ENCODE data around the gene CLEC7A.

The CLEC7A gene

DNA sequence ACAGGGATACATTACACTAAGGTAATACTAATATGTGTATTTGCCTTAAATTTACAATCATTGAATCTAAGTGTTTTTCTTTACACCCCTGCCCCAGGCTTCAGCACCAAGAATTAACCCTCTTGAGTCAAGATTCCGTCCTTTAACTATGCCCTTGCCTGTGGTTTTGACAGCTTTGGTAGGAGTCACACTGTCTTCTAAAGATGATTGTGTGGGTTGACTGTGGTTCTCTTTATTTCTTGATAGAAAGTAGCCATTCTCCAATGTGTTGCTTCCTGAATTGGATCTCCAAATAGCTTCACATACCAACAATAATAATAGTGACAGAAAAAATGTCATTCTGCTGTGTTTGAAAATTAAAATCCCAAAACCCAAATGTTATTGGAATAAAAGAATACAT is 3.6 kb downstream of the CLEC7A start:
- Histone ChIP-seq H3K9me3 (no peaks in the 10 kb centered on the region), H3K4me1 (peaks cover 9% of the 10 kb centered on the region), H3K36me3 (replicated peaks) (no peaks in the 10 kb centered on the region), H3K4me3 (no peak overlapping the region), H3K27me3 (ENCODE audit: low read depth) (no peaks in the 10 kb centered on the region)
- in situ Hi-C loops (cut with MboI; ENCODE audit: low sequenced_read_pairs): no loop called here
- DNase-seq (ENCODE audit: low spot score in 2 of 2): no peak

DNA sequence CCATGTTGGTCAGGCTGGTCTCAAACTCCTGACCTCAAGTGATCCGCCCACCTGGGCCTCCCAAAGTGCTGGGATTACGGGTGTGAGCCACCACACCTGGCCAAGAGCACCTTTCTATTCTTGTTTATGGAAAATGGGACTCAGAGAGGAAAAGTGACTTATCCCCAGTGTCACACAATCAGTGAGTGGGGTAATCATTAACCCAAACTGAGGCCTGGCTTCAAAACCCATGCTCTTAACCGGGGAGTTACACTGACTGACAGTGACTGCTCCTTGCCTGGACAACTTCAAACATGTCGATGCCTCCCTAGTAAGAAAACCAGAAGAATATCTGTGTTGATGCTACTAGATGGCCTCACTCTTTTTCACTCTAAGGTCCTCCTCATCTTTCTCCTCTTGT is 7.3 kb downstream of the CLEC7A start:
- H3K9me3 ChIP-seq: no peaks in the 10 kb centered on the region
- H3K4me3 ChIP-seq: no peak overlapping the region
- no peaks in the 10 kb centered on the region for H3K27me3 ChIP-seq (ENCODE audit: low read depth)
- no peaks in the 10 kb centered on the region for H3K4me1 ChIP-seq
- no peak for DNase-seq (ENCODE audit: low spot score in 2 of 2)
- no peaks in the 10 kb centered on the region for H3K36me3 ChIP-seq (replicated peaks)
- in situ Hi-C loops (cut with MboI; ENCODE audit: low sequenced_read_pairs): no loop called here

DNA sequence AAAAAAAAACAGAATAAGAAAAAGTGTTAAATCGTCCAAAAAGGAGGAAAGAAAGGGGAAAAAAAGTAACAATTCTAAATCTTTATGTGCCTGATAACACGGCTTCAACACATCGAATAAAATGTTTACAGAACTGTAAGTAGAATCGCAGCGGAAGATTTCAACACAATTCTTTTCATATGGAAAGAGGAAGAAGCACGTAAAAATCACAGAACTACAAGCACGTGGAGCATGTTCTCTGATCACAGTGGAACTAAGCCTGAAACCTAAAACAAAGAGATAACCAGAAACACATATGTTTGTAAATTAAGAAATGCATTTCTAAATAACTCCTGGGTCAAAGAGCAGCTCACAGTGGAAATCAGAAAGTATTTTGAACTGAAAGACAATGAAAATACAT is 8.7 kb downstream of the CLEC7A start:
- no peak overlapping the region for H3K4me3 ChIP-seq

DNA sequence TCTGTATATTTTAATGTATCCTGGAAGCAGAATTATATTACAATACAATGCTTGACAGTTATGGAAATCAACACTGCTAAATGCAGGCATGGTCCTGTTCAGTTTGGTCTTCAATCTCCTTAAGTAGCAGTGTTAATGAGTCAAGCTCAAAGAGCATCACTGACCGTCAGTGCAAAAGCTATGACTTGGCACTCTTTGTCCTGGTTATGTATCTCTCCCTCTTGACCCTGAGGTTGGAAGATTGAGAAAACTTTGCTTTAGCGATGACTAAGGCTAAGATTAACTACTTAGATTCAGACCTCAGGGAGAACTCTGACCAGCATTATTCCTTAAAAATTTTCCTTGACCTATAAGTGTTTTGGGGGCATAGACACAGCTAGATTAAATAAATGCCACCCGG is 10.9 kb downstream of the CLEC7A start:
- in situ Hi-C loops (cut with MboI; ENCODE audit: low sequenced_read_pairs): no loop called here
- no peak for DNase-seq (ENCODE audit: low spot score in 2 of 2)
- Histone ChIP-seq H3K4me1 (no peaks in the 10 kb centered on the region), H3K4me3 (no peak overlapping the region), H3K36me3 (replicated peaks) (no peaks in the 10 kb centered on the region), H3K27me3 (ENCODE audit: low read depth) (no peaks in the 10 kb centered on the region), H3K9me3 (no peaks in the 10 kb centered on the region)

More for the DNA sequence above, 8.7 kb downstream of the CLEC7A start:
- DNase-seq (ENCODE audit: low spot score in 2 of 2): no peak
- in situ Hi-C loops (cut with MboI; ENCODE audit: low sequenced_read_pairs): no loop called here
- Histone ChIP-seq H3K36me3 (replicated peaks) (no peaks in the 10 kb centered on the region), H3K27me3 (ENCODE audit: low read depth) (no peaks in the 10 kb centered on the region), H3K9me3 (no peaks in the 10 kb centered on the region), H3K4me1 (no peaks in the 10 kb centered on the region)

DNA sequence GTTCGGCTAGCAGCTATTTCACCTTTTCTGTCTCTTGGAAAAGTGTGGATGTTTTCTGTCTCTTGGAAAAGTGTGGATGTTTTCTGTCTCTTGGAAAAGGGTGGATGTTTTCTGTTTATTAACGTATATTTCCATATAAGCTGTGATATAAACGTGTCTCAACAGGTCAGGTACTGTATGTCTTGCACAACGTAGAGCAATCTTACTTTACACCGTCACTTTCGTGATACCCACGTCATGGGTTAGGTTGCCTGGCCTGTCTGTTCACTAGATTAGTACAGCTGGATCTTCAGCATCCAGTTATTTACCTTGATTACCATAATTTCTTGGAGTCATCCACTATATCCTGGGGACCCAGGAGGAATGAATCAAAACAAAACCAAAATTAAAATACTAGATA is 14.1 kb downstream of the CLEC7A start:
- H3K4me1 ChIP-seq: no peaks in the 10 kb centered on the region
- no peak overlapping the region for H3K4me3 ChIP-seq
- no peaks in the 10 kb centered on the region for H3K27me3 ChIP-seq (ENCODE audit: low read depth)
- DNase-seq (ENCODE audit: low spot score in 2 of 2): no peak
- H3K9me3 ChIP-seq: no peaks in the 10 kb centered on the region
- in situ Hi-C loops (cut with MboI; ENCODE audit: low sequenced_read_pairs): no loop called here
- no peaks in the 10 kb centered on the region for H3K36me3 ChIP-seq (replicated peaks)

DNA sequence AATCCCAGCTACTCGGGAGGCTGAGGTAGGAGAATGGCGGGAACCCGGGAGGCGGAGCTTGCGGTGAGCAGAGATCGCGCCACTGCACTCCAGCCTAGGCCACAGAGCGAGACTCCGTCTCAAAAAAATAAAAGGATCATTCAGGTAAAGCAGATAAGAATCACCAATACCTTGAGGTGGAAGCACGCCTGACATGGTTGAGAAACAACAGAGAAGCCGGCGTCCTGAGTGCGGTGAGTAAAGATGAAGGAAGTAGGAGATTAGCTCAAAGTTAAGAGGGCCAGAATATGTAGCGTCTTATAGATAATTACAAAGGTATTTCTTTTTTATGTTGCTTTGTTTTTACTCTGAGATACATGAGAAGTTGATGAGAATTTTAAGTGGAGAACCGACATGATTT is 14.7 kb downstream of the CLEC7A start:
- no peaks in the 10 kb centered on the region for H3K9me3 ChIP-seq
- no peak for DNase-seq (ENCODE audit: low spot score in 2 of 2)
- in situ Hi-C loops (cut with MboI; ENCODE audit: low sequenced_read_pairs): no loop called here
- H3K36me3 ChIP-seq (replicated peaks): no peaks in the 10 kb centered on the region
- no peaks in the 10 kb centered on the region for H3K4me1 ChIP-seq
- no peak overlapping the region for H3K4me3 ChIP-seq
- no peaks in the 10 kb centered on the region for H3K27me3 ChIP-seq (ENCODE audit: low read depth)

DNA sequence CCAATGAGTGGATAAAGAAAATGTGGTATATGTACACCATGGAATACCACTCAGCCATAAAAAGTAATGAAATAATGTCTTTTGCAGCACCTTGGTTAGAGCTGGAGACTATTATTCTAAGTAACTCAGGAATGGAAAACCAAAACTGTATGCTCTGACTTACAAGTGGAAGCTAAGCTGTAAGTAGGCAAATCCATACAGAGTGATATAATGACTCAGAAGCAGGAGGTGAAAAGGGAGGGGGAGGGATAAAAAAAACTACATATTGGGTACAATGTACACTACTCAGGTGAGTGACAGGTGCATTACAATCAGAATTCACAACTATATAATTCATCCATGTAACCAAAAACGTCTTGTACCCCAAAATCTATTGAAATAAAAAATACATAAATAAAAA is 16.1 kb downstream of the CLEC7A start:
- H3K36me3 ChIP-seq (replicated peaks): no peaks in the 10 kb centered on the region
- no peaks in the 10 kb centered on the region for H3K9me3 ChIP-seq
- H3K4me3 ChIP-seq: no peak overlapping the region
- H3K4me1 ChIP-seq: no peaks in the 10 kb centered on the region
- in situ Hi-C loops (cut with MboI; ENCODE audit: low sequenced_read_pairs): no loop called here
- H3K27me3 ChIP-seq (ENCODE audit: low read depth): no peaks in the 10 kb centered on the region
- DNase-seq (ENCODE audit: low spot score in 2 of 2): no peak

DNA sequence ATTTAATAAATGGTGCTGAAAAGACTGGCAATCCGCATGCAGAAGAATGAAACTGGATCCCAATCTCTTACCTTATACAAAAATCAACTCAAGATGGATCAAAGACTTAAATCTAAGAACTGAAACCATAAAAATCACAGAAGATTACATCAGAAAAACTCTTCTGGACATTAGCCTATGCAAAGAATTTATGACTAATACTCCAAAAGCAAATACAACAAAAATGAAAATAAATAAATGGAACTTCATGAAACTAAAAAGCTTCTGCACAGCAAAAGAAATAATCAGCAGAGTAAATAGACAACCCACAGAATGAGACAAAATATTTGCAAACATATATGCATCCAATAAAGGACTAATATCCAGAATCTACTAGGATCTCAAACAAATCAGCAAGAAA is 16.9 kb downstream of the CLEC7A start:
- no peaks in the 10 kb centered on the region for H3K27me3 ChIP-seq (ENCODE audit: low read depth)
- H3K36me3 ChIP-seq (replicated peaks): no peaks in the 10 kb centered on the region
- in situ Hi-C loops (cut with MboI; ENCODE audit: low sequenced_read_pairs): no loop called here
- no peak overlapping the region for H3K4me3 ChIP-seq
- no peak for DNase-seq (ENCODE audit: low spot score in 2 of 2)
- H3K4me1 ChIP-seq: no peaks in the 10 kb centered on the region
- H3K9me3 ChIP-seq: no peaks in the 10 kb centered on the region

DNA sequence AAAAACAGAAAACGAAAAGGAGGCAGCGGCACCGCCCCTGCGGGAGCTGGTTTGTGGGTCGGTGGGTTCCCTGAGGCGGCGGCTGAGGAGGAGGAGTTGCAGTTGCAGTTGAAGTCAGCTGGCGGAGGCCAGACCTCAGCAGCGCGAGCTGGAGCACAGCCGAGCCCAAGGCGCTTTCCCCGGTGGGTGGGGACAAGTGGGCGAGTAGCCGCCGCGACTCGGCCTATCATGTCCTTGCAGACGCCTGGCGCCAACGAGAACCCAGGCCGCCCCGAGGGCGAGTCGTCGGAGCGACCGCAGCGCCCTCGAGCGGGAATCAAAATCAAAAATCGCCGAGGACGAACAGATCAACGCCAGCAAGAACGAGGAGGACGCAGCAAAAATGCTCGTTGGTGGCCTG is 18.5 kb downstream of the CLEC7A start:
- Histone ChIP-seq H3K4me3 (no peak overlapping the region), H3K9me3 (no peaks in the 10 kb centered on the region), H3K4me1 (no peaks in the 10 kb centered on the region), H3K27me3 (ENCODE audit: low read depth) (no peaks in the 10 kb centered on the region), H3K36me3 (replicated peaks) (no peaks in the 10 kb centered on the region)
- DNase-seq (ENCODE audit: low spot score in 2 of 2): no peak
- in situ Hi-C loops (cut with MboI; ENCODE audit: low sequenced_read_pairs): no loop called here

DNA sequence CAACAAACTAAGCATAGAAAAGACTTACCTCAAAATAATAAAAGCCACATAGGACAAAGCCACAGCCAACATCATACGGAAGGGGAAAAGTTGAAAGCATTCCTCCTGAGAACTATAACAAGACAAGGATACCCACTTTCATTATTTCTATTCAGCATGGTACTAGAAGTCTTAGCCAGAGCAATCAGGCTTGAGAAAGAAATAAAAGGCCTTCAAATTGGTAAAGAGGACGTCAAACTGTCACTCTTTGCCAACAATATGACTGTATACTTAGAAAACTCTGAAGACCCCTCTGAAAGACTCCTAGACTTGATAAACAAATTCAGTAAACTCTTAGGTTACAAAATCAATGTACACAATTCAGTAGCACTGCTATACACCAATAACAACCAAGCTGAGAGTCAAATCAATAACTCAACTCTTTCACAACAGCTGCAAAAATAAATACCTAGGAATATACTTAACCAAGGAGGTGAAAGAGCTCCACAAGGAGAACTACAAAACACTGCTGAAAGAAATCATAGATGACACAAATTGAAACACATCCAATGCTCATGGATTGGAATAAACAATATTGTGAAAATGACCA is 19.6 kb downstream of the CLEC7A start:
- in situ Hi-C loops (cut with MboI; ENCODE audit: low sequenced_read_pairs): no loop called here
- Histone ChIP-seq H3K36me3 (replicated peaks) (no peaks in the 10 kb centered on the region), H3K4me1 (no peaks in the 10 kb centered on the region), H3K4me3 (no peak overlapping the region), H3K9me3 (no peaks in the 10 kb centered on the region), H3K27me3 (ENCODE audit: low read depth) (no peaks in the 10 kb centered on the region)
- DNase-seq (ENCODE audit: low spot score in 2 of 2): no peak

DNA sequence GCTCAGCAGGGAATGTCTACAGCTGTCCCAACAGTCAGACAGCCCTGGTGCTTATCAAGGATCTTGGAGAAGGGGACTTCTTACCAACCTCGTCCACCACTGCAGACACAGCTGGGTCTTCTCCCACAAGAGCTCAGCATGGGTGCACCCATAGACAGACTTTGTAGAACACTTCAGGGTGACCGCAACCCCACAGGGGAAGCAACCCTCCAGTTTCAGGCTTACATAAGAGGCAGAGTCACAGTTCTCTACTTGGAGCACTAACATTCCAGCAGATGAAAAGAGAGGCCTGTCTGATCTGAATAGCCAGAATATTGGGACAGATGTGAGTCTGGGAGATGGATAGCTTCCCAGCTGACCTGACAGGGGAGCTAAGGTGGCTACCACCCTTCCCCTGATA is 27.7 kb downstream of the CLEC7A start:
- in situ Hi-C loops (cut with MboI; ENCODE audit: low sequenced_read_pairs): no loop called here
- H3K4me3 ChIP-seq: no peak overlapping the region
- H3K27me3 ChIP-seq (ENCODE audit: low read depth): no peaks in the 10 kb centered on the region
- no peaks in the 10 kb centered on the region for H3K9me3 ChIP-seq
- H3K4me1 ChIP-seq: no peaks in the 10 kb centered on the region
- DNase-seq (ENCODE audit: low spot score in 2 of 2): no peak
- H3K36me3 ChIP-seq (replicated peaks): no peaks in the 10 kb centered on the region

DNA sequence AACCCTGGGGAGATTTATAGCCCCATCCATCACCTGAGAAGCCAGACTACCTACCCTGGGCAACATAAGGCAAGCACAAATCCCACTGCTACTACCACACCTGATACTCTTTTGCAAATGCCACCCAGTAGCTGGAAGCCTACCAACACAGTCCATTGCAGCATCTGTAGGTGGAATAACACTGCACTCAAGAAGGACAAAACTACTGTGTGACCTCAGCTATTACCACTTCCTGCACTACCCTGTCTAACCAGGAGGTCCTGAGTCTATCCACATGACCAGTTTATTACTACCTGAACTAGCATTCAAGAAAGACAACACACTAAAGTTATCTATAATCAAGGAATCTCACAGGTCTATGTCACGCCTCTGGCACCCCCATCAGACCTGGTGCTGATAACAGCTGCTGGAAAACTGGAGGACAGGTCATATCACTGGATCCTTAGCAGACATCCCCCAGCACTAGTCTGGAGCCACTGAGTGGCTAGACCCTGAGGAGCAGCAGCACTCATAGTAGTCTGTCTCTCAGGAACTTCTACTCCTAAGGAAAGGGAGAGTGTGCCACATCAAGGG is 28.3 kb downstream of the CLEC7A start:
- Histone ChIP-seq H3K4me3 (no peak overlapping the region), H3K9me3 (no peaks in the 10 kb centered on the region), H3K36me3 (replicated peaks) (no peaks in the 10 kb centered on the region), H3K27me3 (ENCODE audit: low read depth) (no peaks in the 10 kb centered on the region), H3K4me1 (no peaks in the 10 kb centered on the region)
- DNase-seq (ENCODE audit: low spot score in 2 of 2): no peak
- in situ Hi-C loops (cut with MboI; ENCODE audit: low sequenced_read_pairs): no loop called here

DNA sequence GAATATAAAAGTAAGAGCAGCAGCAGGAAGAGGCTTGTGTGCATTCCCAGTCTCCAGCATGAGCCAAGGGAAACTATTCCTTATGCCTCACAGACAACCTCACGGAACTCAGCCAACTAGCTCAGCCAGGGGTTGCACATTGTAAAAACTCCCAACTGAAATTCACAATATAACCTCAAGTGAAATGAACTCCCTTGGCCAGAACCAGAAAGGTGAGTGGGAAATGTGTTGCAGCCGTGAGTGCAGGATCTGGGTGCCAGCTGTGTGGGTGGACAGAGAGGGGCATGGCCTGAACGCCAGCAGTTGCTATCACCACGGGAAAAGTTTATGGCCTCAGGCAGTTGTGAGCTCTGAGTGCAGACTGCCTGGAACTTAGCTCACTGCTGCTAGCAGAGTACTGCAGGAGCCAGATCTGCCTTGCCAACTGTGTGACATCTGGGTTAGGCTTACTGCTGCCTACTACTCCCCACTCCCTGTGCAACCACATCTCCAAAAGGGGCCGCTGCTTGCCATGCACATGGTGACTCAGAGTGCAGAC is 28.9 kb downstream of the CLEC7A start:
- H3K36me3 ChIP-seq (replicated peaks): no peaks in the 10 kb centered on the region
- in situ Hi-C loops (cut with MboI; ENCODE audit: low sequenced_read_pairs): no loop called here
- no peak overlapping the region for H3K4me3 ChIP-seq
- DNase-seq (ENCODE audit: low spot score in 2 of 2): no peak
- H3K4me1 ChIP-seq: no peaks in the 10 kb centered on the region
- H3K27me3 ChIP-seq (ENCODE audit: low read depth): no peaks in the 10 kb centered on the region
- no peaks in the 10 kb centered on the region for H3K9me3 ChIP-seq

DNA sequence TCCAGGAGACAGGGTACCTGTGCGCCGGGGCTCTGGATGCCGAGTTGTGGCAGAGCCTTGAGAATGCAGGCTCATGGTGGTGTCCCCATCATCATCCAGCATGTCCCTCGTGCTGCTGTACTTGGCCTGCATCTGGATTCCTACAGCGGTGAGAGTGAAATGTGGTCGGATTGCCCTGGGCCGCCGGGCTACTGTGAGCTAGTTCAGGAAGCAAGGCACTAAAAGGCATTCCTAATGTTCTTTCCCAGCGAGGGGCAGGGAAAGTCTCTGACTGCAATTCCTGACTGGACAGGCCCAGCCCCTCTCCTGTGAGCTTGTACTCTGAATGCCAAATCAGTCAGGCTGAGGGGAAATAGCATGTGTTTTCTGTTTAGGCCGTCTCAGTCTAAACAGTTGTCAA is 31.2 kb downstream of the CLEC7A start, which contains the start of gene CLEC1A:
Gene CLEC1A (minus strand): TSS at position 195 of the 400 bp plus-strand sequence. CDS start 63 bp downstream, at position 132.
- in situ Hi-C loops (cut with MboI; ENCODE audit: low sequenced_read_pairs): no loop called here
- DNase-seq (ENCODE audit: low spot score in 2 of 2): no peak
- Histone ChIP-seq H3K27me3 (ENCODE audit: low read depth) (no peaks in the 10 kb centered on the region), H3K4me3 (no peak within 1 kb of the TSS), H3K36me3 (replicated peaks) (no peaks in the 10 kb centered on the region), H3K4me1 (no peaks in the 10 kb centered on the region), H3K9me3 (no peaks in the 10 kb centered on the region)

DNA sequence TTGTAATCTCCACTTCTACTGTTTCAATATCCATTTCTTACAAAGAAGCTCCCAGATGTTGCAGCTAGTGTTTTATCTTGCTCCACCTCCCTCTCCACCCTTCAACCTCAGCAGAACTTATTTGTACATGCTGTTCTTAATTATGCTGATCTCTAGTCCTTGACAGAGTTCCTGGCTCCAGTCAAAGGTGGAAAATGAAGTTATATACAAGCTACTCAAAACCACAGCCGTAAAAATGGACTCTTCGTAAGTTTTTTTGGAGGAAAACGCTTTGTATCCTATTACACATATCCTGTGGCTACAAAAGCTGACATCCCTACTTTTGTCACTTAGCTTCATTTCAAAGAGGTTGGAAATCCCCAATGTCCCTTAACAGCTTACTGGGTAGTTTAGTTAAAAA is 32.5 kb downstream of the CLEC7A start:
- Histone ChIP-seq H3K9me3 (no peaks in the 10 kb centered on the region), H3K36me3 (replicated peaks) (no peaks in the 10 kb centered on the region), H3K4me1 (no peaks in the 10 kb centered on the region), H3K27me3 (ENCODE audit: low read depth) (no peaks in the 10 kb centered on the region), H3K4me3 (no peak overlapping the region)
- DNase-seq (ENCODE audit: low spot score in 2 of 2): no peak
- in situ Hi-C loops (cut with MboI; ENCODE audit: low sequenced_read_pairs): no loop called here

Measured in HAP-1 (cell line).